Left ventricle myocardium inferior (tissue), 1 donor: ENCODE measurements around the gene GJA8. TPM values are rescaled to one million over a fixed set of nuclear protein-coding genes. Genes with fewer than 3 reads are reported as not detected.

Experiments used
- DNase-seq: peaks from one replicate; pipeline ENCODE4 v3.0.0-alpha.2; 2020
- H3K27ac ChIP-seq: fragments of 200-600 bp; replicated peaks from 2 replicates; pipeline ENCODE4 v1.8.0; 2021
- H3K27me3 ChIP-seq: fragments of 200-600 bp; 2 replicates; pipeline ENCODE4 v1.8.0; 2021; ENCODE audit warnings: low read depth
- H3K36me3 ChIP-seq: fragments of 200-600 bp; 2 replicates; pipeline ENCODE4 v1.8.0; 2021
- H3K4me1 ChIP-seq: fragments of 200-600 bp; 2 replicates; pipeline ENCODE4 v1.8.0; 2021
- H3K4me3 ChIP-seq: fragments of 200-600 bp; 2 replicates; pipeline ENCODE4 v1.8.0; 2021; ENCODE audit warnings: mild to moderate bottlenecking, moderate library complexity
- H3K9me3 ChIP-seq: fragments of 200-600 bp; replicated peaks from 2 replicates; pipeline ENCODE4 v1.8.0; 2021
- CTCF ChIP-seq: fragments of 200-600 bp; IDR thresholded peaks from 2 replicates; pipeline ENCODE4 v1.8.0; 2021; ENCODE audit warnings: antibody characterized with exemption, mild to moderate bottlenecking, borderline replicate concordance
- intact Hi-C: fragments of 100-400 bp; cut with micrococcal nuclease; formaldehyde crosslinking; loops from one replicate; pipeline ENCODE4 v1.11.0; 2022
- total RNA-seq: library from RNA; stranded (reverse); fragmentation: NEBNext Ultra II Directional; extraction: Animal tissue kit (Norgen Biotek cat#: 25700); gene quantifications from one replicate; pipeline ENCODE4 v1.2.1, GENCODE V29; 2021
- donor health status: DM: no; HTN: yes; CAD: no; lungs with severe emphysema.

Gene GJA8
- total RNA-seq, 1 donor from 2014 or later, result not detected

- intact Hi-C loops, result no loop called here
- Histone ChIP-seq H3K36me3 (no peaks in the 10 kb centered on the region), H3K27ac (no peak overlapping the region), H3K27me3 (no peaks in the 10 kb centered on the region), H3K4me1 (peaks cover 7% of the 10 kb centered on the region), H3K4me3 (no peak overlapping the region), H3K9me3 (peaks cover 8% of the 10 kb centered on the region)
- TF ChIP-seq CTCF, result no peak
- no peak for DNase-seq
Measured at GRCh38 chr1:147882535-147882934, 20.1 kb upstream of the GJA8 start.

DNA sequence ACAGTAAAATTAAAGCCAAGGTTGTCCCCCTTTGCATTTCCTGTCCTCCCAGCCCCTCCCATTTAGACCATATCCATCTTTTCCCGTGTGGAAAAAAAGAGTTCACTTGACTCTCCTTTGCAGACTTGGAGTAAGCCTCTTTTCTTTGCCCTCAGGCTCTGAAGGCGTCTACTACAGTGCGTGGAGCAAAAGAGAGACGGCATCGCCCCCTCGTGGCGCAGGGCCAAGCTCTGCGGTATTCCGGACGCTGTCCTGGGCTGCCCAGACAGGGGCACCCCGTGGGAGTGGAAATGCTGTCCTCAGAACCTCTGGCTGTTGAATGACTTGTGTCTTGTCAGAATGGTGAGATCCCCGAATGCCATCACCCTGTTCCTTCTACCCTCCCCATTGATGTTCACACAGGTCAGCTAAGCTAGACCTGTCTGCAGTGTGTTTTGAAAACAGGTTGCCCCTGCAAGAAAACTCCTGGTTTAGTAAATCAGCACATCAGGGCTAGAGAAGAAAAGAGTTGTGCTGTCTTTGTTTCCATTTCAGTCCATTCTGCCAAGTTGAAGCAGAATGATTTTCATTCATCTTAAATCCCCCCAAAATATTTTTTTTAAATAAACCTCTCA lies 12.3 kb upstream of the GJA8 start:
- peaks cover 20% of the 10 kb centered on the region for H3K4me1 ChIP-seq
- peak; percentile 76 for TF ChIP-seq CTCF
- H3K4me3 ChIP-seq, result no peak overlapping the region
- no peak overlapping the region for H3K27ac ChIP-seq
- peak; percentile 64 for DNase-seq
- intact Hi-C loops, result loop anchor here (5.0 to 10.0 kb wide), 3 partner anchors 168 to 393 kb away; no protein-coding TSS in a partner anchor
- no peaks in the 10 kb centered on the region for H3K9me3 ChIP-seq
- no peaks in the 10 kb centered on the region for H3K36me3 ChIP-seq
- no peaks in the 10 kb centered on the region for H3K27me3 ChIP-seq

GRCh38 chr1:147891088-147891487 lies 11.5 kb upstream of the GJA8 start:
- no peaks in the 10 kb centered on the region for H3K36me3 ChIP-seq
- DNase-seq, result no peak
- TF ChIP-seq CTCF, result no peak
- no peaks in the 10 kb centered on the region for H3K9me3 ChIP-seq
- intact Hi-C loops, result loop anchor here (5.0 to 10.0 kb wide), 3 partner anchors 169 to 394 kb away; no protein-coding TSS in a partner anchor
- no peak overlapping the region for H3K27ac ChIP-seq
- no peak overlapping the region for H3K4me3 ChIP-seq
- H3K27me3 ChIP-seq, result no peaks in the 10 kb centered on the region
- H3K4me1 ChIP-seq, result peaks cover 20% of the 10 kb centered on the region

DNA sequence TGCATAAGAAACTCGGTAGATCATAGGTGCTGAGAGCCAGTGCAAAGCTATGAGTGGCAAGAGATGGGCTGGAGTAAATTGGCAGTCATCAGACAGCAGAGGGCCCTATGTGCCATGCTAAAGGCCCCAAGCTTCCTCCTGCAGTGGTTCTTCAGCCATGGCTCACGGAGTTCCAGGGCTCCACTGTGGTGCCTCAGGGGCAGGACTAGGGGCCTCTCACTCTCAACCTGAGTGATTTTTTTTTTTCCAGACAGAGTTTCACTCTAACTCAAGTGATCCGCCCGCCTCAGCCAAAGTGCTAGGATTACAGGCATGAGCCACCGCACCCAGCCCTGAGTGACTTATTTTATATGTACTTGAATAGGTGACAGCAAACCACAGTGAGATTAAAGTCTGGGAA lies 10.4 kb upstream of the GJA8 start:
- no peak for TF ChIP-seq CTCF
- Histone ChIP-seq H3K4me3 (no peak overlapping the region), H3K27ac (no peak overlapping the region), H3K9me3 (no peaks in the 10 kb centered on the region), H3K27me3 (no peaks in the 10 kb centered on the region), H3K36me3 (no peaks in the 10 kb centered on the region), H3K4me1 (peaks cover 25% of the 10 kb centered on the region)
- intact Hi-C loops, result loop anchor here (5.0 to 10.0 kb wide), 3 partner anchors 170 to 395 kb away; no protein-coding TSS in a partner anchor
- DNase-seq, result no peak

DNA sequence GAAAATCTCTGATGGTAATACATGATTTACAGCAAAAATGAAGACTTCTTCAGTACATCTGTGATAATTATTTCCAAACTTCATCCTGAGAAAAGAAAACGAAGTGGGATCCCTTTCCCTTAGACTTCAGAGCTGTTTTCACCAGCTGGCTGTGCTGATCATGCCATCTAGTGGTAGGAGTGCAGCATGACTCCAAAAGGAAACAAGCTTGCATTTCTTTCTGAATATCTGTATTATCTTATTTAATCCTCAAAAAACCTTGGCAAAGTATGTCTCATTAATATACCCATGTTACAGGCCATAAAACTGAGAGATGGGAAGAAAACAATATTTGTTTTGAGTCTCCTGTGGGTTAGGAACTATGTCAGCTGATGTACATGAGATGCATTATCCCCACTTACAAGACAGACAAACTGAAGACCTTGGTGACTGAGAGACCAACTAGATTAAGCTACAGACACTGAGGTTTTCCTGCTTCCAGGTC lies 9.8 kb upstream of the GJA8 start:
- Histone ChIP-seq H3K36me3 (no peaks in the 10 kb centered on the region), H3K27ac (no peak overlapping the region), H3K4me3 (no peak overlapping the region), H3K4me1 (peaks cover 29% of the 10 kb centered on the region), H3K27me3 (no peaks in the 10 kb centered on the region), H3K9me3 (no peaks in the 10 kb centered on the region)
- TF ChIP-seq CTCF, result peak; percentile 96
- DNase-seq, result no peak
- intact Hi-C loops, result loop anchor here (5.0 to 10.0 kb wide), 3 partner anchors 170 to 395 kb away; no protein-coding TSS in a partner anchor
